Right cardiac atrium (tissue), 5 donors: Measurements from ENCODE around the gene ACOT6. TPM values are rescaled to one million over a fixed set of nuclear protein-coding genes. Genes with fewer than 3 reads are reported as not detected.
"Not testable (repeated sequence)": the region's sequence is repeated elsewhere in the genome, so short reads cannot be mapped to it uniquely, and the experiment has no call there.

Experiments
- ATAC-seq, 2 donors: fragments of 200-7000 bp; cut with Tn5 transposase; one replicate each; pipeline versions ENCODE4 v1.8.0 to v1.9.1; 2020; ENCODE audit warnings: moderate library complexity in 2 of 2, mild to moderate bottlenecking in 1 of 2
- DNase-seq, 3 donors: peaks; one replicate each; pipeline ENCODE4 v3.0.0-alpha.2; 2020
- H3K27ac ChIP-seq: one replicate; pipeline ENCODE4 v1.5.1; 2013; ENCODE audit warnings: mild to moderate bottlenecking, low read length, control low read depth, moderate library complexity
- H3K27me3 ChIP-seq: one replicate; pipeline ENCODE4 v1.6.1; 2013; ENCODE audit not compliant: control insufficient read depth, insufficient read depth
- H3K4me1 ChIP-seq: one replicate; pipeline ENCODE4 v1.6.1; 2013; ENCODE audit warnings: low read length; ENCODE audit not compliant: control insufficient read depth, insufficient read depth
- H3K4me3 ChIP-seq: one replicate; pipeline ENCODE4 v1.5.1; 2013; ENCODE audit warnings: low read length, control low read depth
- H3K9me3 ChIP-seq: one replicate; pipeline ENCODE4 v1.6.1; 2013; ENCODE audit warnings: low read length; ENCODE audit not compliant: control insufficient read depth
- WGBS: extraction: QIAGEN DNeasy Blood & Tissue Kit; methylation state at CpG from one replicate; pipeline ENCODE4 v1.1.7; 2013; 5-methylcytosine and 5-hydroxymethylcytosine counted together
- intact Hi-C, 4 donors: fragments of 100-400 bp; cut with DNase I; formaldehyde crosslinking; loops; one replicate each; pipeline versions ENCODE4 v1.11.0 to v1.14.0; 2022 to 2023
- polyA plus RNA-seq: library from polyadenylated mRNA; stranded (reverse); fragments of 200-250 nt; gene quantifications from one replicate; pipeline ENCODE4 v1.2.3, GENCODE V29; 2013
- total RNA-seq, 4 donors: library from RNA; stranded (reverse); fragmentation: NEBNext Ultra II Directional; extraction: Animal tissue kit (Norgen Biotek cat#: 25700); gene quantifications; one replicate each; pipeline ENCODE4 v1.2.1, GENCODE V29; 2021
- donor health status: healthy with polysubstance abuse.
- donor health status: DM: no; HTN: yes; CAD: no.
- donor health status: DM: no; HTN: no; CAD: no.
- donor health status: DM: no; HTN: yes; CAD: no; lungs with severe emphysema.
- donor health status: DM: yes; HTN: yes; CAD: no.

The ACOT6 gene
- total and polyA plus RNA-seq, 5 donors: not detected

DNA sequence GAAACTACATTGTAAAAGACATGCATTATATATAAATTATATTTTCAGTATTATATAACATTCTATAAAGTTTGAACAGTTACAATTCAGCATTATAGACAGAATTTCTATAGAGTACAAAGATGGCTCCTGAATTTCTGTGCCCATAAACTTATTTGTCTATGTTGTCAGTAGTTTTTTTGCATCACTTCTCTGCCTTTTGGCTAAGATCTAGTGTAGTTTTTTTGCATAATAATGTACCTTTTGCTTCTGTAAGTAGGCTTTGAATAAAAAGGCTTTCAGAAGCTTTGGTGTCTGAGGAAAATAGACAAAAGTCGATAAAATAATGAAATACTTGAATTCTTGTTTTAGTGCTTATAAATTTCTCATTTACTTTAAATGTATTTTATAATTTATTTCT lies 43.5 kb downstream of the ACOT6 start:
- no peaks in the 10 kb centered on the region for H3K9me3 ChIP-seq
- DNase-seq (no peak), ATAC-seq (no peak)
- WGBS: 93% methylated on average over 1 of the region's 1 CpG
- H3K27me3 ChIP-seq: no peaks in the 10 kb centered on the region
- H3K4me3 ChIP-seq: no peak overlapping the region
- intact Hi-C loops: no loop called here
- no peaks in the 10 kb centered on the region for H3K4me1 ChIP-seq
- H3K27ac ChIP-seq: no peak overlapping the region

DNA sequence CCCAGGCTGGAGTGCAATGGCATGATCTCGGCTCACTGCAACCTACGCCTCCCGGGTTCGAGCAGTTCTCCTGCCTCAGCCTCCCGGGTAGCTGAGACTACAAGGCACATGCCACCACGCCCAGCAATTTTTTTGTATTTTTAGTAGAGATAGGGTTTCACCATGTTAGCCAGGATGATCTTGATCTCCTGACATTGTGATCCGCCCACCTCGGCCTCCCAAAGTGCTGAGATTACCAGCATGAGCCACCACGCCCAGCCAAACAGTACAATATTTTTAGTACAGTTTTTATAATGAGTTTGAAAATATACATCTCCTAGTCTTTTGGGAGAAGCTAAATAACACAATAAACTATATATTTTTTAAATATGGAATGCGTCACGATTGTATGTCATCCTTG lies 46.9 kb downstream of the ACOT6 start:
- DNase-seq, H3K27me3 ChIP-seq, H3K4me1 ChIP-seq, H3K4me3 ChIP-seq, intact Hi-C loops, H3K27ac ChIP-seq, ATAC-seq, H3K9me3 ChIP-seq: not testable (repeated sequence)
- WGBS: 97% methylated on average over 11 of the region's 11 CpGs

DNA sequence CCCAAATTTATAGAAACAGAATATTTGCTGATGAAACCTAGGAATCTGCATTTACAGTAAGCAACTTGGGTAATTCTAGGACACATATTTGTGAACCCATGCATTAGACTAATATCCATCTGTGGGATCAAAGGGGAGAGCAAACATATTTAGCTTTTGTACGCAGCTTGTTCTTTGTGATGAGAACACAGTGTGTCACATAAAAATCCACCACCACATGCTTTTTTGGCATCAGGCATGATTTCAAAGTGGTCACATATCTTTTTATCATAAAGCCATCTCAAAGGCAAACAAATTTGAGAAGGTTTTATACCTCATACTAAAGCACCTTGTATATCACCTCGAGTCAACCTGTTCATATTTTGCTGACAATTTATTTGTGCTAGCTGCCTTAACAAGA lies 48.2 kb downstream of the ACOT6 start:
- Histone ChIP-seq H3K27me3 (no peaks in the 10 kb centered on the region), H3K9me3 (no peaks in the 10 kb centered on the region), H3K27ac (no peak overlapping the region), H3K4me1 (peaks cover 1% of the 10 kb centered on the region), H3K4me3 (no peak overlapping the region)
- intact Hi-C loops: no loop called here
- ATAC-seq (no peak), DNase-seq (no peak)
- WGBS: 93% methylated on average over 2 of the region's 2 CpGs

DNA sequence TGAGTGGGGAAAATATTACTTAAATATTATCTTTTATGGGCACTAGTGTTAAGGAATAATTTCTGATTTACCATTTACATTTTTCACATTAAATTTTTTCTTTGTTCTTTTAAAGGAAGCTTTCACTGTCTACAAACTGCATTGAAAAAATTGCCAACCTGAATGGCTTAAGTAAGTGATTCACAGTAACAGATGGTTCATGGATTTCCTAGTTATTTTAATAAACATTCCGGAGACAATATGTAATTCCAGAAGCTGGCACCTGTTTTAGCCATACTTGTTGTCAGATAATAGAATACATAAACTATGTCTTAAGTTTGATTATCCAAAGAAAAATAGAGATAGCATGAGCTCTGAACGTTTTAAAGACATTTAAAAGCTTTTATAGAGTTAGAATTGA lies 49.6 kb downstream of the ACOT6 start:
- 79% methylated on average over 2 of the region's 2 CpGs for WGBS
- H3K9me3 ChIP-seq: no peaks in the 10 kb centered on the region
- no peak overlapping the region for H3K27ac ChIP-seq
- H3K4me3 ChIP-seq: no peak overlapping the region
- no peak for ATAC-seq
- peaks cover 1% of the 10 kb centered on the region for H3K4me1 ChIP-seq
- DNase-seq: no peak
- H3K27me3 ChIP-seq: no peaks in the 10 kb centered on the region
- intact Hi-C loops: no loop called here

DNA sequence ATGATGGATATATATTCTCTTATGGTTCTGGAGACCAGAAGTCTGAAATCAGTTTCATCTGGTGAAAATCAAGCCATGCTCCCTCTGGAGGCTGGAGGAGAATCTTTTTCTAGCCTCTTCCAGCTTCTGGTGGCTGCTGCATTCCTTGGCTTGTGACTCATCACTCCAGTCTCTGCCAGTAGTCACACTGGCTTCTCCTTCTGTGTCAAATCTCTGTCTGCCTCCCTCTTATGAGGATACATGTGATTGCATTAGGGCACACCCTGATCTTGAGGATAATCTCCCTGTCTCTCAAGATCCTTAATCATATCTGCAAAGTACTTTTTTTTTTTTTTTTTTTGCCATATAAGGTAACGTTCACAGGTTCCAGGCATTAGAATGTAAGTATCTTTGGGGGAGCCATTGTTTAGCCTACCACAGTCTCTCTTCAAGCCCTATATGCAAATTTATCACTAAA lies 50.2 kb downstream of the ACOT6 start:
- DNase-seq: peak in 1 of 3 donors; percentile 20
- Histone ChIP-seq H3K4me1 (peaks cover 1% of the 10 kb centered on the region), H3K4me3 (no peak overlapping the region), H3K9me3 (no peaks in the 10 kb centered on the region), H3K27ac (no peak overlapping the region), H3K27me3 (no peaks in the 10 kb centered on the region)
- intact Hi-C loops: no loop called here
- ATAC-seq: peak in 1 of 2 donors; percentile 43
- WGBS: 74% methylated on average over 1 of the region's 1 CpG

DNA sequence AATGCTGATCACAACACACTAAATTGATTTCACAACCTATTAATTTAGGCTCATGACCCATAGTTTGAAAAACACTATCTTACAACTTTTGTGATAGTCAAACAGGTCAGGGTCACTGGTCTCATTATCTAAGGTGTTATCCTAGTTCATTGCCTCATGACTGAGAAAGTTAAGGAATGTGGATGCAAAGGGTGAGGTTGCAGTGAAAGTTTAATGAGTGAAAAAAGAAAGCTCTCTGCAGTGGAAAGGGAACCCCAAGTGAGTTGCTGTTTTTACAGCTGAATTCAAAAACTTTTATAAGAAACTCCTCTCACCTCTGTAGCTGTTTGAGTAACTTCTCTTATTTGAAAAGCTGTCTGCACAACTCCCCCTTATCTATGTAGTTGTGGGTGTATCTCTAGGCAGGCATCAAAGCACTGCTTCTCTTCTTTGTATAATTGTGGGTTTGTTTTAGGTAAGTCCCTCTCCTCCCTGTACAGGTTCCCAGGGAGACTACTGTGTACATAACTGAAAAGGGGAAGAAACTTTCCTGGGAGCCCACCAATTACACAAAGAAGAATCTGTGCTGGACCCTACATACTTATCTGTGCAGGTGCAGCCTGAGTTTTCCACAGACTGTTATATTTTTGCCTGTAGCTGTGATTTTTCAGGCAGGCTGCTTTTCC lies 51.4 kb downstream of the ACOT6 start:
- no peak for DNase-seq
- no peaks in the 10 kb centered on the region for H3K27me3 ChIP-seq

DNA sequence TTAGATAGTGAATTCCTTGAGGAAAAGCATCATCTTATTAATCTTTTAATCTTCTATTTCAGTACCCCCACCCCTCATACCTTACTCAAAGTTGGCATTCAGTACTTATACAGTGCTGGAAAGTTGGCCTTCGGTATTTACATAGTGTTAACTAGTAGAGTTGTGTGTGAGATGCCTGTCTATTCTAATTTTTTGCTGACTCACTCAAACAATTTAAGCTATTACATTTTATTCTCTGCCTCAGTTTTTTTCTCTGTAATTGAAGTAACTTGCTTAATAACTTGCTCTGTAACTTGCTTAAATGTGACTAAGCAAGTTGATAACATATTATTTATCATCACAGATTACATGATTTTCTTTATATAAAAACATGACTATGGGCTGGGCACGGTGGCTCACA lies 52.8 kb downstream of the ACOT6 start:
- 95% methylated on average over 2 of the region's 2 CpGs for WGBS
- H3K27ac ChIP-seq: no peak overlapping the region
- ATAC-seq (no peak), DNase-seq (no peak)
- no peaks in the 10 kb centered on the region for H3K9me3 ChIP-seq
- no peaks in the 10 kb centered on the region for H3K27me3 ChIP-seq
- H3K4me1 ChIP-seq: peaks cover 1% of the 10 kb centered on the region
- intact Hi-C loops: no loop called here
- no peak overlapping the region for H3K4me3 ChIP-seq

More for the DNA sequence above, 51.4 kb downstream of the ACOT6 start:
- intact Hi-C loops: no loop called here
- ATAC-seq: no peak
- no peak overlapping the region for H3K4me3 ChIP-seq
- H3K9me3 ChIP-seq: no peaks in the 10 kb centered on the region
- H3K4me1 ChIP-seq: peaks cover 1% of the 10 kb centered on the region
- no peak overlapping the region for H3K27ac ChIP-seq

DNA sequence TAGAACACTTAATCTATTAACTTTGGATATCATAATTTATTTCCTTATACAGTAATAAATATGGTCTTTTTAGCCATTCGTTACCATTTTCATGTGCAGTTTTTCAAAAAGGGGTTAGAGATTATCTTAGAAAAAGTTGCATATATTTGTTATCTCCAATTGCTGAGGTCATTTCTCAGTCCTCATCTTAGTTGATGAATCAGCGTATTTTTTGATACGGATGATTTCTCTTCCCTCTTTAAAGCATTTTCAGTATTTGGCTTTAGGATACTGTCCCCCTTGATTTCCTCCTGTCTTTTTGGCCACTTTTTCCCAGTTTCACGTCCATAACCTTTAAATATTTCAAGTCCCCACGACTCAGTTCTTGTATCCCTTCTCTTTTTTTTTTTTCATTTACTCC lies 54.3 kb downstream of the ACOT6 start:
- ATAC-seq: no peak

DNA sequence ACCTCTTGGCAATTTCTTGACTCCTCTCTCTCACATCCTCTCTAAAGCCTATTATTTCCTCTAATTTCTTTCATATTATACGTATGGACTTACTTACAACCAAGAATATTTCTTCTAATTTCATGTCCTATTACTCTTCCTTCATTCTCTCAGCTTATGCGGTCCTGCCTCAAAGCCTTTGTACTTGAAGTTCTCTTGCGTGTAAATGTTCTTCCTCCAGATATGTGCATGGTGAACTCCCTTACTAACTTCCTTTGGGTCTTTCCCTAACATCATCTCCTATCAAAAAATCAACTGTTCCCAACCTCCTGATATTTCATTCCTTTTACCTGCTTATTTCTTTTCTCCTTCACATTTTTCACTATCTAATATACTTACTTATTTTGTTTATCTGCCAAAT lies 55.5 kb downstream of the ACOT6 start:
- Histone ChIP-seq H3K27me3 (no peaks in the 10 kb centered on the region), H3K4me3 (no peak overlapping the region), H3K9me3 (no peaks in the 10 kb centered on the region), H3K27ac (no peak overlapping the region), H3K4me1 (peaks cover 1% of the 10 kb centered on the region)
- DNase-seq (no peak), ATAC-seq (no peak)
- intact Hi-C loops: no loop called here
- WGBS: 82% methylated on average over 3 of the region's 3 CpGs

More for the DNA sequence above, 54.3 kb downstream of the ACOT6 start:
- H3K4me3 ChIP-seq: no peak overlapping the region
- WGBS: 82% methylated on average over 5 of the region's 5 CpGs
- no peaks in the 10 kb centered on the region for H3K9me3 ChIP-seq
- peaks cover 1% of the 10 kb centered on the region for H3K4me1 ChIP-seq
- no peak overlapping the region for H3K27ac ChIP-seq
- DNase-seq: no peak
- no peaks in the 10 kb centered on the region for H3K27me3 ChIP-seq
- intact Hi-C loops: no loop called here

Other genes with a start within 250 kb of the ACOT6 start
- 10 to 100 TPM; 40.8 to 50.0 (median 43.5) TPM for gene NUMB, start 154.0 kb upstream of the ACOT6 start, total RNA-seq
- 21.1 TPM for gene NUMB, start 154.0 kb upstream of the ACOT6 start, polyA plus RNA-seq
- 10 to 100 TPM in 3 of 4 donors, 1 to 10 TPM in 1; 9.2 to 14.4 (median 11.6) TPM for gene RIOX1, start 121.6 kb upstream of the ACOT6 start, total RNA-seq
- gene RIOX1, start 121.6 kb upstream of the ACOT6 start, polyA plus RNA-seq: 7.3 TPM
- gene ACOT1, start 75.4 kb upstream of the ACOT6 start, total RNA-seq: 10 to 100 TPM in 2 of 4 donors, 1 to 10 TPM in 2; 4.9 to 14.7 (median 7.7) TPM
- gene ACOT1, start 75.4 kb upstream of the ACOT6 start, polyA plus RNA-seq: 16.2 TPM
- gene HEATR4, start 53.6 kb upstream of the ACOT6 start, total RNA-seq: under 1 TPM; 0.14 to 0.31 (median 0.22) TPM
- gene HEATR4, start 53.6 kb upstream of the ACOT6 start, polyA plus RNA-seq: 0.07 TPM
- 100 to 1,000 TPM; 100 to 141 (median 103) TPM for gene ACOT2, start 43.3 kb upstream of the ACOT6 start, total RNA-seq
- gene ACOT2, start 43.3 kb upstream of the ACOT6 start, polyA plus RNA-seq: 114 TPM
- under 1 TPM; 0.31 to 0.74 (median 0.56) TPM for gene ACOT4, start 20.6 kb upstream of the ACOT6 start, total RNA-seq
- gene ACOT4, start 20.6 kb upstream of the ACOT6 start, polyA plus RNA-seq: 0.63 TPM
- 10 to 100 TPM; 15.9 to 19.9 (median 17.5) TPM for gene DNAL1, start 32.5 kb downstream of the ACOT6 start, total RNA-seq
- 5.3 TPM for gene DNAL1, start 32.5 kb downstream of the ACOT6 start, polyA plus RNA-seq
- 10 to 100 TPM; 25.6 to 36.3 (median 30.0) TPM for gene PNMA1, start 101.9 kb downstream of the ACOT6 start, total RNA-seq
- 18.0 TPM for gene PNMA1, start 101.9 kb downstream of the ACOT6 start, polyA plus RNA-seq
- gene PTGR2, start 239.3 kb downstream of the ACOT6 start, total RNA-seq: 10 to 100 TPM; 31.3 to 38.3 (median 32.1) TPM
- gene PTGR2, start 239.3 kb downstream of the ACOT6 start, polyA plus RNA-seq: 33.3 TPM